Occipital lobe (tissue), 2 donors: ENCODE data around the gene LAG3. TPM values are rescaled to one million over a fixed set of nuclear protein-coding genes. Genes with fewer than 3 reads are reported as not detected.

Experiments
- DNase-seq: peaks from one replicate; lab custom pipeline; 2025; lab: John Stamatoyannopoulos, UW
- total RNA-seq: library from RNA; depleted of rRNA; stranded (reverse); fragments of >200 nt; gene quantifications from one replicate; pipeline ENCODE4 v1.2.3, GENCODE V29; 2014

LAG3 gene
- total RNA-seq, 1 donor from 2014 or later, result not detected

- peak; percentile 57 for DNase-seq
Observed at GRCh38 chr12:6771091-6771495, 1.2 kb upstream of the LAG3 start.

- no peak for DNase-seq
Observed at GRCh38 chr12:6771509-6772330, 600 bp upstream of the LAG3 start.

GRCh38 chr12:6772726-6773589 is 638 bp downstream of the LAG3 start:
- DNase-seq, result no peak

- DNase-seq, result no peak
Observed at GRCh38 chr12:6773590-6774351, 1.5 kb downstream of the LAG3 start.

GRCh38 chr12:6774499-6775062 is 2.3 kb downstream of the LAG3 start:
- no peak for DNase-seq

GRCh38 chr12:6775185-6776174 is 3.2 kb downstream of the LAG3 start:
- DNase-seq, result no peak

GRCh38 chr12:6777386-6777785 is 5.1 kb downstream of the LAG3 start:
- DNase-seq, result no peak

- DNase-seq, result peak; percentile 55
Observed at GRCh38 chr12:6778217-6778573, 5.9 kb downstream of the LAG3 start.

- peak; percentile 86 for DNase-seq
Observed at GRCh38 chr12:6778574-6779550, 6.5 kb downstream of the LAG3 start.

- no peak for DNase-seq
Observed at GRCh38 chr12:6779708-6780432, 7.5 kb downstream of the LAG3 start.

- DNase-seq, result no peak
Observed at GRCh38 chr12:6780573-6780972, 8.3 kb downstream of the LAG3 start.

GRCh38 chr12:6782119-6782518 is 9.8 kb downstream of the LAG3 start:
- no peak for DNase-seq

- no peak for DNase-seq
Observed at GRCh38 chr12:6782850-6783566, 10.7 kb downstream of the LAG3 start.

- DNase-seq, result no peak
Observed at GRCh38 chr12:6783828-6784227, 11.5 kb downstream of the LAG3 start.

- DNase-seq, result no peak
Observed at GRCh38 chr12:6784296-6784695, 12.0 kb downstream of the LAG3 start.

- no peak for DNase-seq
Observed at GRCh38 chr12:6784761-6785160, 12.4 kb downstream of the LAG3 start.

- DNase-seq, result no peak
Observed at GRCh38 chr12:6786416-6787094, 14.2 kb downstream of the LAG3 start.
